BJ (cell line): ENCODE data around the gene CCL11. TPM values are rescaled to one million over a fixed set of nuclear protein-coding genes. Genes with fewer than 3 reads are reported as not detected.

ENCODE experiments used
- CTCF ChIA-PET: fragments of 350-600 bp; formaldehyde crosslinking; extraction: SDS; loops from one replicate; lab custom pipeline; 2021; ENCODE audit warnings: antibody characterized with exemption, inconsistent platforms; lab: Yijun Ruan, JAX
- POLR2A ChIA-PET: fragments of 300-600 bp; sonication (Branson Sonifier 250); formaldehyde crosslinking; extraction: SDS; loops from one replicate; lab custom pipeline; 2021; ENCODE audit warnings: antibody characterized with exemption; lab: Charles Lee
- DNase-seq: peaks from one replicate; pipeline ENCODE4 v3.0.0-alpha.2; 2011; ENCODE audit warnings: low read depth
- H3K27me3 ChIP-seq: 2 replicates; pipeline ENCODE4 v1.6.0; 2011; ENCODE audit warnings: low read length; ENCODE audit not compliant: control insufficient read depth, insufficient read depth
- H3K36me3 ChIP-seq: 2 replicates; pipeline ENCODE4 v1.5.1; 2011; ENCODE audit warnings: low read length; ENCODE audit not compliant: control insufficient read depth, insufficient read depth
- H3K4me3 ChIP-seq: 2 replicates; pipeline ENCODE4 v1.5.1; 2011; ENCODE audit warnings: low read depth, mild to moderate bottlenecking, control low read depth, low read length
- polyA plus RNA-seq: library from polyadenylated mRNA; depleted of rRNA; stranded (reverse); fragments of >200 nt; gene quantifications from 2 replicates; pipeline ENCODE4 v1.2.3, GENCODE V29; 2011
- TF ChIP-seq, protein P1 (sequence below): IDR thresholded peaks from 2 replicates; pipeline ENCODE4 v1.5.1; 2011; ENCODE audit warnings: low read depth, mild to moderate bottlenecking, control low read depth, inconsistent platforms, low read length, moderate library complexity; ENCODE audit not compliant: insufficient read depth

CCL11 gene
- polyA plus RNA-seq, 1 experiment = 0.55 TPM

DNA sequence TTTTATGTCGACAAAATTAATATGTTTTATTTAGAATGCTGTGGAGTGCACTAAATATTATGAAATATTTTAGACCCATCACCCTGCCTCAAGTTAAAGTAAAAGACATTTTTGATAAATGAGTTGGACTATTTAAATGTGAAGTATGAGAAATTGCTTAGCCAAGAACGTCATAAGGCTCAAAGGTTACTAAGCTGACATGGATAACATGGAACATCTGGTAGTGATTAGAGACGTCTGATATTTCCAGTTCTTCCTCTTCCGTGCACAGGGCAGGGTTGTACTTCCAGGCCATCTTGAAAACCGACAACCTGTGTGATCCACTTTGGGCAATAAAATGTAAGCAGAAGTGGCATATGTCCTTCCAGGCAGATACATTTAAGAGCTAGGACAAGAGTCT lies 26.5 kb downstream of the CCL11 start:
- TF ChIP-seq, protein P1, sequence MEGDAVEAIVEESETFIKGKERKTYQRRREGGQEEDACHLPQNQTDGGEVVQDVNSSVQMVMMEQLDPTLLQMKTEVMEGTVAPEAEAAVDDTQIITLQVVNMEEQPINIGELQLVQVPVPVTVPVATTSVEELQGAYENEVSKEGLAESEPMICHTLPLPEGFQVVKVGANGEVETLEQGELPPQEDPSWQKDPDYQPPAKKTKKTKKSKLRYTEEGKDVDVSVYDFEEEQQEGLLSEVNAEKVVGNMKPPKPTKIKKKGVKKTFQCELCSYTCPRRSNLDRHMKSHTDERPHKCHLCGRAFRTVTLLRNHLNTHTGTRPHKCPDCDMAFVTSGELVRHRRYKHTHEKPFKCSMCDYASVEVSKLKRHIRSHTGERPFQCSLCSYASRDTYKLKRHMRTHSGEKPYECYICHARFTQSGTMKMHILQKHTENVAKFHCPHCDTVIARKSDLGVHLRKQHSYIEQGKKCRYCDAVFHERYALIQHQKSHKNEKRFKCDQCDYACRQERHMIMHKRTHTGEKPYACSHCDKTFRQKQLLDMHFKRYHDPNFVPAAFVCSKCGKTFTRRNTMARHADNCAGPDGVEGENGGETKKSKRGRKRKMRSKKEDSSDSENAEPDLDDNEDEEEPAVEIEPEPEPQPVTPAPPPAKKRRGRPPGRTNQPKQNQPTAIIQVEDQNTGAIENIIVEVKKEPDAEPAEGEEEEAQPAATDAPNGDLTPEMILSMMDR = no peak
- POLR2A ChIA-PET = no interaction called here
- CTCF ChIA-PET = interaction anchor here (3.4 to 13.6 kb wide), 3 partner anchors 43 to 110 kb away, joined by 10 to 176 read pairs (median 148); partner anchors contain the start of genes CCL1 and CCL13

DNA sequence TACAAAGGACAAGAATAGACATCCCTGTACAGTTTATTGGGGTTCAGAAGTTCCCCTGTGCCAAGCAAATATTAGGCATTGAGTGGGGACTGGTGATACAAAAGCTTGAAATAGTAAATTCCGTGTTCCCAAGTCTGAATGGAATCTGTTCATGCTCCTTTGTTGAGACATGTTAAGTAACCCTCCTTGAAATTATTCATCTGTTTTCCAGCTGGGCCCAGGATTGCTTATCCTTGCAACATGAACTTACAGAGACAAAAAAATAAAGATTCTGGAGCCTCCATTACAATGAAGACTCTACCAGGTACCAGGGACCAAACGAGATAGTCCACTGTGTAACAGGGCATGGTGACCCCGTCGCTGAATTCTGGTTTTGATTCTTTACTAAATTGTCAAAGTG lies 27.6 kb downstream of the CCL11 start:
- TF ChIP-seq, protein P1 = no peak
- CTCF ChIA-PET = interaction anchor here (1.0 to 12.1 kb wide), 4 partner anchors 41 to 112 kb away, joined by 3 to 148 read pairs (median 8); partner anchors contain the start of genes CCL1 and CCL13
- Histone ChIP-seq H3K36me3 (no peaks in the 10 kb centered on the region), H3K27me3 (no peaks in the 10 kb centered on the region), H3K4me3 (no peak overlapping the region)
- peak; percentile 30 for DNase-seq
- POLR2A ChIA-PET = interaction anchor here (0.6 kb wide), 1 partner anchor 61 kb away, joined by 3 read pairs; no protein-coding TSS in a partner anchor

More for the DNA sequence above, 26.5 kb downstream of the CCL11 start:
- peak; percentile 51 for DNase-seq
- Histone ChIP-seq H3K27me3 (no peaks in the 10 kb centered on the region), H3K36me3 (no peaks in the 10 kb centered on the region), H3K4me3 (no peak overlapping the region)

DNA sequence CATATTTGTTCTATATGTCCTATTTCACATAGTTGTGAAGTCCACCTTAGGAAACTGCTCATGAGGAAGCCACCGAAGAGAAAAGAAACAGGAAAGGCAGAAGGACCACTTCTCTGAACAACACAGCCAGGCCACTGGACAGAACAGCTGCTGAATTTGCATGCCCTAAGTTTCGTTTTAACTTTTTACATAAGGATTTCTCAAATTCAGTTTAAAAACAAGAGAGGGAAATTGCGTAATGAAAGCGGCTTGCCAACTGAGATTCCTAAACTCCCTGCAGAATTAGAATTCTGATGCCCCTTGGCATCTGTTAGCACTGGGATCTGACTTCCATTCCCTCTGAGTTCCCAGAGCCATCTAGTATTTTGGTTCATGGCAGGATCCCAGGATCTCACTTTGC lies 28.7 kb downstream of the CCL11 start:
- TF ChIP-seq, protein P1 = no peak
- DNase-seq = peak; percentile 31
- POLR2A ChIA-PET = no interaction called here

DNA sequence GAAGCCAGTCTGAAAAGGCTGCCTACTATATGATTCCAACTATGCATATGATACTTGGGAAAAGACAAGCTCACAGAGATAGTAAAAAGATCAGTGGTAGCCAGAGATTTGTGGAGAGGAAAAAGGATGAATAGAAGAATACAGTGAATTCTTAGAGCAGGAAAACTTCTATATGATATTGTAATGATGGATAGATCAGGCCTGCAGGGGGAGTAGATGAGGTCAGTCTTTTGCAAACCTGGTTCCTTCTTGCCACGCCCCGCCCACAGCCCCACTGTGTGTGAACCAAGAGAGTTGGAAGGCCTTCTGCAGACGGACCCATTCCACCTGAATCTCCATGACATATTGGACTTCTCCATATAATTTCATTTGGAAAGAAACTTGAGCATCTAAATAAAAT lies 32.9 kb downstream of the CCL11 start:
- no peaks in the 10 kb centered on the region; the same call in 1 of the 2 replicates for H3K27me3 ChIP-seq
- ChIA-PET CTCF (interaction anchor here (0.9 to 1.6 kb wide), 3 partner anchors 20 to 118 kb away, joined by 3 to 6 read pairs (median 5); no protein-coding TSS in a partner anchor), POLR2A (no interaction called here)
- H3K36me3 ChIP-seq = no peaks in the 10 kb centered on the region
- TF ChIP-seq, protein P1 = no peak
- no peak for DNase-seq
- H3K4me3 ChIP-seq = no peak overlapping the region

More for the DNA sequence above, 28.7 kb downstream of the CCL11 start:
- Histone ChIP-seq H3K36me3 (no peaks in the 10 kb centered on the region), H3K4me3 (no peak overlapping the region), H3K27me3 (no peaks in the 10 kb centered on the region)
- CTCF ChIA-PET = interaction anchor here (0.7 to 12.1 kb wide), 4 partner anchors 23 to 113 kb away, joined by 3 to 148 read pairs (median 8); partner anchors contain the start of genes CCL1 and CCL13

DNA sequence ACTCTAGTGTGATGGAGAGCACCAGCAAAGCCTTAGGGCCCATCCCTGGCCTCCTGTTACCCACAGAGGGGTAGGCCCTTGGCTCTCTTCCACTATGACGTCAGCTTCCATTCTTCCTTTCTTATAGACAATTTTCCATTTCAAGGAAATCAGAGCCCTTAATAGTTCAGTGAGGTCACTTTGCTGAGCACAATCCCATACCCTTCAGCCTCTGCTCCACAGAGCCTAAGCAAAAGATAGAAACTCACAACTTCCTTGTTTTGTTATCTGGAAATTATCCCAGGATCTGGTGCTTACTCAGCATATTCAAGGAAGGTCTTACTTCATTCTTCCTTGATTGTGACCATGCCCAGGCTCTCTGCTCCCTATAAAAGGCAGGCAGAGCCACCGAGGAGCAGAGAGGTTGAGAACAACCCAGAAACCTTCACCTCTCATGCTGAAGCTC lies 33.5 kb downstream of the CCL11 start, which contains the start of gene CCL8:
CCL8 (plus strand) TSS at position 397 of the 445 bp plus-strand sequence. CDS start 67 bp downstream, outside the sequence.
- H3K4me3 ChIP-seq = no peak within 1 kb of the TSS
- ChIA-PET CTCF (interaction anchor here (0.9 to 6.0 kb wide), 6 partner anchors 13 to 994 kb away, joined by 3 to 34 read pairs (median 4); no protein-coding TSS in a partner anchor), POLR2A (interaction anchor here (0.6 kb wide), 1 partner anchor 36 kb away, joined by 3 read pairs; no protein-coding TSS in a partner anchor)
- no peaks in the 10 kb centered on the region for H3K36me3 ChIP-seq
- H3K27me3 ChIP-seq = no peaks in the 10 kb centered on the region; the same call in 1 of the 2 replicates
- TF ChIP-seq, protein P1 = no peak
- no peak for DNase-seq
